Right cardiac atrium (tissue), 5 donors: ENCODE measurements around the gene AMIGO3. TPM values are rescaled to one million over a fixed set of nuclear protein-coding genes. Genes with fewer than 3 reads are reported as not detected.

ENCODE experiments used
- ATAC-seq, 2 donors: fragments of 200-7000 bp; cut with Tn5 transposase; one replicate each; pipeline versions ENCODE4 v1.8.0 to v1.9.1; 2020; ENCODE audit warnings: moderate library complexity in 2 of 2, mild to moderate bottlenecking in 1 of 2
- DNase-seq, 3 donors: peaks; one replicate each; pipeline ENCODE4 v3.0.0-alpha.2; 2020
- H3K27ac ChIP-seq: one replicate; pipeline ENCODE4 v1.5.1; 2013; ENCODE audit warnings: mild to moderate bottlenecking, low read length, control low read depth, moderate library complexity
- H3K27me3 ChIP-seq: one replicate; pipeline ENCODE4 v1.6.1; 2013; ENCODE audit not compliant: control insufficient read depth, insufficient read depth
- H3K4me1 ChIP-seq: one replicate; pipeline ENCODE4 v1.6.1; 2013; ENCODE audit warnings: low read length; ENCODE audit not compliant: control insufficient read depth, insufficient read depth
- H3K4me3 ChIP-seq: one replicate; pipeline ENCODE4 v1.5.1; 2013; ENCODE audit warnings: low read length, control low read depth
- H3K9me3 ChIP-seq: one replicate; pipeline ENCODE4 v1.6.1; 2013; ENCODE audit warnings: low read length; ENCODE audit not compliant: control insufficient read depth
- WGBS: extraction: QIAGEN DNeasy Blood & Tissue Kit; methylation state at CpG from one replicate; pipeline ENCODE4 v1.1.7; 2013; 5-methylcytosine and 5-hydroxymethylcytosine counted together
- intact Hi-C, 4 donors: fragments of 100-400 bp; cut with DNase I; formaldehyde crosslinking; loops; one replicate each; pipeline versions ENCODE4 v1.11.0 to v1.14.0; 2022 to 2023
- polyA plus RNA-seq: library from polyadenylated mRNA; stranded (reverse); fragments of 200-250 nt; gene quantifications from one replicate; pipeline ENCODE4 v1.2.3, GENCODE V29; 2013
- total RNA-seq, 4 donors: library from RNA; stranded (reverse); fragmentation: NEBNext Ultra II Directional; extraction: Animal tissue kit (Norgen Biotek cat#: 25700); gene quantifications; one replicate each; pipeline ENCODE4 v1.2.1, GENCODE V29; 2021
- donor health status: healthy with polysubstance abuse.
- donor health status: DM: no; HTN: yes; CAD: no.
- donor health status: DM: no; HTN: no; CAD: no.
- donor health status: DM: no; HTN: yes; CAD: no; lungs with severe emphysema.
- donor health status: DM: yes; HTN: yes; CAD: no.

Gene AMIGO3
- total and polyA plus RNA-seq, 5 donors = 0.09 to 0.57 TPM; not detected in 3

DNA sequence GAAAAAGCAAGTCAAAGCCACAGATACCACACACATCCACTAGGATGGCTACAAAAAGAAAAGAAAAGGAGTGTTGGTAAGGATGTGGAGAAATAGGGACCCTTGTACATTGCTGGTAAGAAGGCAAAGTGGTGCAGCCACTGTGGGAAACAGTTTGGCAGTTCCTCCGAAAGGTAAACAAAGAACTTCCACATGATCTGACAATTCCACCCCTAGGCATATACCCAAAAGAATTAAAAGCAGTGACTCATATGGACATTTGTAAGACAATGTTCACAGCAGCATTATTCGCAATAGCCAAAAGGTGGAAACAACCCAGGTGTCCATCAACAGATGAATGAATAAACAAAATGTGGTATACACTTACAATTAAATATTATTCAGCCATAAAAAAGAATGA lies 26.5 kb upstream of the AMIGO3 start:
- H3K9me3 ChIP-seq = no peaks in the 10 kb centered on the region
- WGBS = 88% methylated on average over 2 of the region's 2 CpGs
- peak in 1 of 2 donors; percentile 26 for ATAC-seq

DNA sequence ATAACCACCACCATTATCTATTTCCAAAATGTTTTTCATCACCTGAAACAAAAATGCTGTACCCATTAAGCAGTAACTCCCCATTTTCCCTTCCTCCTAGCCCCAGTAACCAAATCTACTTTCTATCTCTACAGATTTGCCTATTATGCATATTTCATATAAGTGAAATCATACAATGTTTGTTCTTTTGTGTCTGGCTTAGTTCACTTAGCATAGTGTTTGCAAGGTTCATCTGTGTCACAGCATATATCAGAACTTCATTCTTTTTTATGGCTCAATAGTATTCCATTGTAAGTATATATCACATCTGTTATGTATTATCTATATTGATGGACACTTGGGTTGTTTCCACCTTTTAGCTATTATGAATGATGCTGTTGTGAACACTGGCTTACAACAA lies 20.9 kb upstream of the AMIGO3 start:
- Histone ChIP-seq H3K27me3 (no peaks in the 10 kb centered on the region), H3K4me3 (no peak overlapping the region), H3K4me1 (no peaks in the 10 kb centered on the region), H3K27ac (no peak overlapping the region), H3K9me3 (no peaks in the 10 kb centered on the region)
- intact Hi-C loops = no loop called here
- no peak for DNase-seq
- no peak for ATAC-seq

More for the DNA sequence above, 26.5 kb upstream of the AMIGO3 start:
- no peak for DNase-seq
- no peak overlapping the region for H3K27ac ChIP-seq
- H3K27me3 ChIP-seq = no peaks in the 10 kb centered on the region
- peaks cover 2% of the 10 kb centered on the region for H3K4me1 ChIP-seq
- no peak overlapping the region for H3K4me3 ChIP-seq
- intact Hi-C loops = no loop called here

DNA sequence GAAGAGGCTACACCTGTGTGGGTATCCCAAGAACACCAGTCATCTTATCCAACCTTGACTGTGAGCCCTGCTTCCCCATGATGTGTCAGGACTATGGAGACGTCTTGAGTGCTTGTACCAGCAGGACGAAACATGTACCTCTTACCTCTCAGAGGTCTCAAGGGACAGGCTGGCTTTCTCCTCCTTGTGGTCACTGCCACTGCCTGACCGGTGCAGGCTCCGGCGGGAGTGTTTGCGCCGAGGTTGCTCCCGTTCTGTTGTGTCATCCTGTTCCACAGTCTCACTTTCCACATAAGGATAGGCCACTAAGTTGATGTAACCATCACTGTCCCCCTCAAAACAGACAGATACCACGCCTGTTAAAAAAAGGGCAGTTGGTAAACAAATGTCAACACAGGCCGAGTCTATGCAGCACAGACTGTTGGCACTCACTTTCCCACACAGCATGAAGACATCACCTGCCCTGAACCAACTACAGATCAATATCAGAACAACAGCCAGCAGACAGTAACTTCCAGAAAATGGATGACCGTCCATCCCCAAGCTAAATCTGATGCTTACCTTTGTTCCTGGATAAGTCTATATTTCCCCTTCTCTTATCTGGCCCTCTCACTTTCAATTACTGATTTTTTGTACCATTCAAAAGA lies 18.7 kb upstream of the AMIGO3 start:
- H3K9me3 ChIP-seq = no peaks in the 10 kb centered on the region
- no peaks in the 10 kb centered on the region for H3K27me3 ChIP-seq
- WGBS = 94% methylated on average over 11 of the region's 11 CpGs
- intact Hi-C loops = no loop called here
- DNase-seq (no peak), ATAC-seq (peak in 1 of 2 donors; percentile 23)
- H3K4me3 ChIP-seq = no peak overlapping the region
- no peaks in the 10 kb centered on the region for H3K4me1 ChIP-seq
- no peak overlapping the region for H3K27ac ChIP-seq

DNA sequence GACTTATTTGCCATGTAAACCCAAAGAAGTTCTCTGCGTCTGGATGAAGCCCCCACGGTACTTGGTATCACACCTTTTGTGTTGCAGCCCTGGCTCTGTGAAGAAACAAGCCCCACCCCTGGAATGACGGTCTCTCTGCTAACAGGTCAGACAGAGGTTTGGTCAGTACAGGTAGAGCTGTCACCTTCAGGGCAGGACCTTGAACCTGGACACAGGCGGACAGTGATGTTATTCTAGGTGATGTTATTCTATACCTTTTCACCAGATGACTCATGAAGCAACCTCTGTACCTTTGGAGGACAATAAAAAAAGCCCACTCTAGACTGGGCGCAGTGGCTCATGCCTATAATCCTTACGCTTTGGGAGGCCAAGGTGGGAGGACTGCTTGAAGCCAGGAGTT lies 15.3 kb upstream of the AMIGO3 start:
- H3K27ac ChIP-seq = no peak overlapping the region
- DNase-seq (no peak), ATAC-seq (no peak)
- H3K27me3 ChIP-seq = no peaks in the 10 kb centered on the region
- no peaks in the 10 kb centered on the region for H3K9me3 ChIP-seq
- intact Hi-C loops = no loop called here
- WGBS = 93% methylated on average over 6 of the region's 6 CpGs
- H3K4me3 ChIP-seq = no peak overlapping the region
- no peaks in the 10 kb centered on the region for H3K4me1 ChIP-seq

DNA sequence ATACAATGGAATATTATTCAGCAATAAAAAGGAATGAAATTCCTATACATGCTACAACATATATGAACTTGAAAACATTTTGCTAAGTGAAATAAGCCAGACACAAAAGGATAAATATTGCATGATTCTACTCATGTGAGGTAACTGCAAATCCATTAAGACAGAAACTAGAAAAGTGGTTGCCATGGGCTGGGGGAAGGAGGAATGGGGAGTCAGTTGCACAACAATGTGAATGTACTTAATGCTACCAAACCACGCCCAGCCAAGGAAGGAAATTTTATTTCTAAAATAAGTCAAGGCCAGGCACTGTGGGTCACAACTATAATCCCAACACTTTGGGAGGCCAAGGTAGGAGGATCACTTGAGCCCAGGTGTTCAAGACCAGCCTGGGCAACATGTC lies 14.1 kb upstream of the AMIGO3 start:
- WGBS = 92% methylated on average over 1 of the region's 1 CpG
- no peaks in the 10 kb centered on the region for H3K27me3 ChIP-seq
- no peaks in the 10 kb centered on the region for H3K4me1 ChIP-seq
- H3K4me3 ChIP-seq = no peak overlapping the region
- H3K27ac ChIP-seq = no peak overlapping the region
- no peak for DNase-seq
- ATAC-seq = no peak
- no peaks in the 10 kb centered on the region for H3K9me3 ChIP-seq
- intact Hi-C loops = no loop called here

DNA sequence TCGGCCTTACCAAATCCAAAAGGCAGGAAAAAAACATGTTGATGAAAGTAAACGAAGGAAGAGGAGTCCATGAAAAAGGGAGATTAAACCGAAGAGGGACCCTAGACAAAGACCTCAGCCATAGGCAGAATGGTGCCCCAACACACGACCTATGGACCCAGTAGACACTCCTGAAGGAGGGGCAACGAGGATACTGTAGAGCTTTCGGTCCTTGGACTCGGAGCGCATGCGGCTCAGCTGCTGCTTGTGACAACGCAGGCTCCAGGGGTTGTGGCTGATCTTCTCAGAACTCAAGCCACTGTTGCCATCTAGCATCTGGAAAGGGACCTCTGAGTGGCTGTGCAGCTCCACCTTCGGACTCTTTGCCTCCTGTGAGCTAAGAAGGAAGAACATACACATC lies 13.1 kb upstream of the AMIGO3 start:
- no peaks in the 10 kb centered on the region for H3K9me3 ChIP-seq
- no peak for DNase-seq
- 94% methylated on average over 11 of the region's 11 CpGs for WGBS
- H3K4me1 ChIP-seq = no peaks in the 10 kb centered on the region
- H3K27me3 ChIP-seq = no peaks in the 10 kb centered on the region
- H3K27ac ChIP-seq = no peak overlapping the region
- ATAC-seq = no peak
- H3K4me3 ChIP-seq = no peak overlapping the region
- intact Hi-C loops = no loop called here

DNA sequence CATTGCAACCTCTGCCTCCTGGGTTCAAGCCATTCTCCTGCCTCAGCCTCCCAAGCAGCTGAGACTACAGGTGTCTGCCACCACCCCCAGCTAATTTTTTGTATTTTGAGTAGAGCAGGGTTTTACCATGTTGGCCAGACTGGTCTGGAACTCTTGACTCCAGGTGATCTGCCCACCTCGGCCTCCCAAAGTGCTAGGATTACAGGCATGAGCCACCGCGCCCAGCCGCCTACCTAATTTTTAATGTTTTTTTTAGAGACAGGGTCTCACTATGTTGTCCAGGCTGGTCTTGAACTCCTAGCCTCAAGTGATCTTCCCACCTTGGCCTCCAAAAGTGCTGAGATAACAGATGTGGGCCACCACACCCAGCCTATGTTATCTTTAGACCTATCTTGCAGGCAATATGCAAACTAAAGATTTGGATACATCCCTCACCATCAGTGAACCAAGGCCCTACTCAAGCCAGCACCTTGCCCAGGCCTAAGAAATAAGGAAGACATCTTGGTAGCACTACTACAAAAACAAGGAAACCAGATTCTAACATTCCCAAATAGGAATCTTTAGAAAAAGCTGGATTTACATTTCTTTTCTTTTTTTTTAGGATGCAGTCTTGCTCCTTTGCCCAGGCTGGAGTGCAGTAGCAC lies 10.6 kb upstream of the AMIGO3 start:
- no peaks in the 10 kb centered on the region for H3K4me1 ChIP-seq
- H3K4me3 ChIP-seq = no peak overlapping the region
- ATAC-seq = no peak
- intact Hi-C loops = no loop called here
- no peak overlapping the region for H3K27ac ChIP-seq
- no peak for DNase-seq
- 97% methylated on average over 4 of the region's 4 CpGs for WGBS
- no peaks in the 10 kb centered on the region for H3K9me3 ChIP-seq
- H3K27me3 ChIP-seq = no peaks in the 10 kb centered on the region

DNA sequence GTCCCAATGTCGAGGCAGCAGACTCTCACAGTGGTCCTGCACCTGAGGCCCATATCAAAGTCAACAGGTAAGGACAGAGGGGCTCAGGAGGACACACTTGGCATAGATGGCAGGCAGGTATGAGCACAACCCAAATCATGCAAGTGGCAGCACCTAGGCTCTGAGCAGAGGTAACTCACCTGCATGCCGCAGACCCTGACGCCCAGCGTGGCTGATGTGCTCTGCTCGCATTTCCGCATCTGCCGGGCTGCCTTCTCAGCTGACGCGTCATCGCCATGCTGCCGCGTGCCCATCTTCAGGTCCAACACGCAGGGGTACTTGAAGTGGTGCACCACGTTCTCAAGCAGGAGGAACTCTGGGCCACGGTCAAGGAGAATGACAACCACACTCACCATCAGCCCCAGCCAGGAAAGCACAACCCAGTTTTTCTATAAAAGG lies 8.5 kb upstream of the AMIGO3 start:
- Histone ChIP-seq H3K27ac (no peak overlapping the region), H3K4me3 (no peak overlapping the region), H3K4me1 (peaks cover 7% of the 10 kb centered on the region), H3K9me3 (no peaks in the 10 kb centered on the region), H3K27me3 (no peaks in the 10 kb centered on the region)
- intact Hi-C loops = no loop called here
- ATAC-seq (no peak), DNase-seq (peak in 1 of 3 donors; percentile 50)
- WGBS = 85% methylated on average over 15 of the region's 15 CpGs

DNA sequence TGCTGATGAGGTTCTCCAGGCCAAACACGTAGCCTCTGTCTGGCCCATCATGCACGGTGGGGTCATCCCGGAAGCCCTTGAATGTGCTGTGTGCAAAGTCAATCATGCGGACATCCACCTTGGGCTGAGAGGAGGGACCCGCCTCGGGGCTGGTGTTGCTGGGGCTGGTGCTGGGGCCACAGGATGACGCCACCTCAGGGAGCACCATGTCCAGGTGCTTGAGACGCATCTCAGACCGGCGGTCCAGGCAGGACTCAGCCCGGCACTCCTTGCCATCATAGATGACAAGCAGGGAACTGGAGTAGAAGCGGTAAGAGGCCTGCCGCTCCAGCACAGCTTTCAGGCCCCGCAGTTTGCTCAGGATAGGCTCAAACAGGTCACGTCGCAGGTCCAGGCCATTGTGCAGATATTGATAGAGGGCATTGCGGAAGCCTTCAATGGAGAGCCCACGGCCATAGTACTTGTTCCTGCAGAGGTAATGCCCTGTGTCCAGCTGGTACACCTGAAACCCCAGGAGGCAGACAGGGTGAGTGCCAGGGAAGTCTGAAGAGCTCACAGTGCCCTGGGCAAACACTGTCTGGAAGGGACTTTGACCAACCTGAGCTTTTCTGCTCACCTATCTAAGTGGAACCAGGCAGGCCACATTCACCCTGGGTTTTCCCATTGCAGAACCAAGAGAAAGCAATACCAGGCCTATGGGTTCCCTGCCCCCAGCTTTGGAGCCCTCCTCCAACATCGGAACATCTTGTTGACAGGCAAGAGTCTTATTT lies 7.9 kb upstream of the AMIGO3 start:
- Histone ChIP-seq H3K4me1 (peaks cover 12% of the 10 kb centered on the region), H3K27ac (no peak overlapping the region), H3K27me3 (no peaks in the 10 kb centered on the region), H3K9me3 (no peaks in the 10 kb centered on the region), H3K4me3 (no peak overlapping the region)
- no peak for ATAC-seq
- intact Hi-C loops = no loop called here
- WGBS = 87% methylated on average over 19 of the region's 19 CpGs
- peak in 1 of 3 donors; percentile 41 for DNase-seq

DNA sequence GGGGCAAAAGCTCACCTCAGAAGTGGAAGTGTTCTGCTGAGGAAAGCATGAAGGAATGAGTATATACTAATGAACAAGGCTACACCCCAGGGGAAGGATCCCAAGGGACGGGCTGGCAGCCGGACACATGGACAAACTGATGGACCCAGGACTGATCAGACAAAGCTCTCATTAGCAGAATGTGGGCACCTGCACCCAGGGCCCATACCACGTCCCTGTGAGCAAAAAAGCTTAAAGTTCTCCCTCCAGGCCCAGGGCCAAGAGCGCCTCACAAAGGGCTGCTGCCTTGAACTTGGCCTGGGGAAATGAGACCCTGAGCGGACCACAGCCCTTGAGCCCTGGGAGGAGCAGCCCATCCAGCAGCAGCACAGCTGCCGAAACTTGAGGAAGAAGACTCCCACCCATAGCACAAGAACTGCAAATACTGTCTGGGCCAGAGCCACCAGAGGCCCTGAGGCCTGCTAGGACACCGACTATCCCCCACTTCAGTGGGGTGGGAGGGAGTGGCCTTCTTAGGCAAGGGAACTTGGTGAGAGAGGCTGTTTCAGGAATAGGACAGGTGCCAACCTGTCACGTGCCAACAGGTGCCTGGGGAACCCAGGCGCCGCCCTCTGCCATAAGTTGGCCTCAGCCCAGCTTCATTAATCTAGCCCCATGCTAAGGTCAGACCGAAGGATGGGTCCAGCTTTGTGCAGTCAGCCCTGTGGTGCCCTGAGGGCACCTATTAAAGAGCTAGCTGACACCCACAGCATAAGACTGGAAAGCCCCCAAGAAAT lies 6.6 kb upstream of the AMIGO3 start:
- 85% methylated on average over 11 of the region's 11 CpGs for WGBS
- Histone ChIP-seq H3K27ac (no peak overlapping the region), H3K9me3 (no peaks in the 10 kb centered on the region), H3K4me3 (no peak overlapping the region), H3K27me3 (no peaks in the 10 kb centered on the region), H3K4me1 (peaks cover 12% of the 10 kb centered on the region)
- DNase-seq = peak in 1 of 3 donors; percentile 64
- intact Hi-C loops = no loop called here
- ATAC-seq = no peak

DNA sequence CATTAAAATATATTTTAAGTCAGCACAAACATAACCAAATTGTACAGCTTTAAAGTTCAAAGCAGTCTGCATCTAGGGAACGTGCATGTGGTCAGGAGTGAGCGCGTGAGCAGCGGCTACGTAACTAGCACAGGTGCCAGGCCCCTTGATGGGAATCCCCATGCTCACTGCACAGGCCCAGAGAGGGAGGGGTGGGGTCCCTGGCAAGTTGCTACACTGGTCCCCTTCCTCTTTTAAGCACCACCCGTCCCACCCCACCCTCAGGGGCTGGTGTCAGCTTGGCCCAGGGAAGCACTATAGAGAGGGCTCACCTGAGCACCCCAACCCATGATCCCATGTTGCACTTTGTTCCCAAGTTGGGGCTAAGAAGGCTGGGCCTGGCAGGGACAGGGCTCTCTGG lies 5.1 kb upstream of the AMIGO3 start:
- 19% methylated on average over 6 of the region's 6 CpGs for WGBS
- Histone ChIP-seq H3K4me1 (peaks cover 12% of the 10 kb centered on the region), H3K27ac (peak overlapping the region; percentile 94), H3K4me3 (peak overlapping the region; percentile 61), H3K27me3 (no peaks in the 10 kb centered on the region), H3K9me3 (no peaks in the 10 kb centered on the region)
- DNase-seq (peak in 2 of 3 donors; percentile 70), ATAC-seq (no peak)
- intact Hi-C loops = no loop called here
